CD14-positive monocyte (primary cell): ENCODE measurements around the gene CDCA7L. TPM values are rescaled to one million over a fixed set of nuclear protein-coding genes. Genes with fewer than 3 reads are reported as not detected.

Experiments used
- DNase-seq, 3 donors: peaks; one replicate each; pipeline ENCODE4 v3.0.0-alpha.2; 2011 to 2022
- H2AFZ ChIP-seq: 2 replicates; pipeline ENCODE4 v1.6.0; 2012; ENCODE audit warnings: mild to moderate bottlenecking, low read depth, low read length, inconsistent platforms; ENCODE audit not compliant: insufficient read depth, poor library complexity, severe bottlenecking
- H3K27ac ChIP-seq, 2 donors: 1 replicate in 1 of 2; 2 replicates in 1 of 2; pipeline ENCODE4 v1.5.1; 2012 to 2013; ENCODE audit warnings: low read length in 2 of 2, control low read depth in 1 of 2, inconsistent platforms in 1 of 2, low read depth in 1 of 2, mild to moderate bottlenecking in 1 of 2
- H3K27me3 ChIP-seq, 2 donors: one replicate each; pipeline versions ENCODE4 v1.6.0 to v1.6.1; 2011 to 2013; ENCODE audit warnings: low read length in 2 of 2; ENCODE audit not compliant: control insufficient read depth in 2 of 2, insufficient read depth in 2 of 2
- H3K36me3 ChIP-seq, 2 donors: replicated peaks in 1 of 2; 1 replicate in 1 of 2; 2 replicates in 1 of 2; pipeline versions ENCODE4 v1.5.1 to v1.6.1; 2012 to 2013; ENCODE audit warnings: low read length in 2 of 2, control low read depth in 1 of 2, inconsistent platforms in 1 of 2, mild to moderate bottlenecking in 1 of 2; ENCODE audit not compliant: insufficient read depth in 2 of 2, control insufficient read depth in 1 of 2
- H3K4me1 ChIP-seq, 2 donors: 1 replicate in 1 of 2; 2 replicates in 1 of 2; pipeline versions ENCODE4 v1.5.1 to v1.6.1; 2012 to 2013; ENCODE audit warnings: low read length in 2 of 2, control low read depth in 1 of 2, inconsistent platforms in 1 of 2, mild to moderate bottlenecking in 1 of 2, moderate library complexity in 1 of 2; ENCODE audit not compliant: insufficient read depth in 2 of 2, control insufficient read depth in 1 of 2
- H3K4me2 ChIP-seq: replicated peaks from 2 replicates; pipeline ENCODE3; 2012; ENCODE audit warnings: low read length, moderate library complexity, mild to moderate bottlenecking; ENCODE audit not compliant: poor library complexity, severe bottlenecking; ENCODE audit errors: extremely low read depth
- H3K4me3 ChIP-seq, 3 experiments: fragments of 200-600 bp in 1 of 3; sonication (generic) in 1 of 3; replicated peaks in 1 of 3; 1 replicate in 2 of 3; 2 replicates in 1 of 3; pipeline ENCODE4 v1.5.1; 2011 to 2013; ENCODE audit warnings: low read length in 3 of 3, mild to moderate bottlenecking in 3 of 3, control low read depth in 2 of 3, low read depth in 2 of 3, inconsistent platforms in 1 of 3, moderate library complexity in 1 of 3
- H3K79me2 ChIP-seq: 2 replicates; pipeline ENCODE4 v1.6.0; 2012; ENCODE audit warnings: mild to moderate bottlenecking, control low read depth, inconsistent platforms, low read length, moderate library complexity; ENCODE audit not compliant: insufficient read depth
- H3K9ac ChIP-seq: 2 replicates; pipeline ENCODE4 v1.6.0; 2017; ENCODE audit warnings: low read length, mild to moderate bottlenecking; ENCODE audit not compliant: insufficient read depth, poor library complexity, severe bottlenecking
- H3K9me3 ChIP-seq, 2 donors: replicated peaks in 1 of 2; 1 replicate in 1 of 2; 2 replicates in 1 of 2; pipeline versions ENCODE4 v1.5.1 to v1.6.1; 2012 to 2013; ENCODE audit warnings: low read length in 2 of 2, control low read depth in 1 of 2; ENCODE audit not compliant: control insufficient read depth in 1 of 2, insufficient read depth in 1 of 2
- H4K20me1 ChIP-seq: 2 replicates; pipeline ENCODE4 v1.6.0; 2012; ENCODE audit warnings: mild to moderate bottlenecking, low read length, control low read depth, moderate library complexity; ENCODE audit not compliant: insufficient read depth
- H3K27ac Mint-ChIP-seq, 7 donors: one replicate each; pipeline ENCODE4 v1.8.0; 2020; ENCODE audit warnings: mild to moderate bottlenecking in 7 of 7, mixed read lengths in 7 of 7, moderate library complexity in 6 of 7, inconsistent platforms in 2 of 7
- H3K27me3 Mint-ChIP-seq, 3 donors: one replicate each; pipeline ENCODE4 v1.8.0; 2021 to 2022; ENCODE audit warnings: low read depth in 3 of 3, mild to moderate bottlenecking in 3 of 3, mixed read lengths in 3 of 3, moderate library complexity in 3 of 3, inconsistent platforms in 1 of 3
- H3K36me3 Mint-ChIP-seq, 2 donors: one replicate each; pipeline ENCODE4 v1.8.0; 2020; ENCODE audit warnings: mixed read lengths in 2 of 2, inconsistent platforms in 1 of 2, mild to moderate bottlenecking in 1 of 2
- H3K4me1 Mint-ChIP-seq: one replicate; pipeline ENCODE4 v1.8.0; 2020; ENCODE audit warnings: mild to moderate bottlenecking, mixed read lengths
- H3K4me3 Mint-ChIP-seq, 2 donors: one replicate each; pipeline ENCODE4 v1.8.0; 2020; ENCODE audit warnings: mild to moderate bottlenecking in 2 of 2, mixed read lengths in 2 of 2, moderate library complexity in 1 of 2
- H3K9me3 Mint-ChIP-seq, 7 donors: one replicate each; pipeline ENCODE4 v1.8.0; 2020 to 2022; ENCODE audit warnings: mixed read lengths in 7 of 7, mild to moderate bottlenecking in 6 of 7, moderate library complexity in 6 of 7, inconsistent platforms in 2 of 7
- CTCF ChIP-seq: fragments of 200-600 bp; IDR thresholded peaks from one replicate; pipeline ENCODE4 v1.8.0; 2022; ENCODE audit warnings: antibody characterized with exemption, mild to moderate bottlenecking
- WGBS: methylation state at CpG from one replicate; pipeline ENCODE4 v1.1.5; 2013; ENCODE audit warnings: missing lambda C conversion rate; ENCODE audit not compliant: insufficient coverage; 5-methylcytosine and 5-hydroxymethylcytosine counted together
- intact Hi-C, 2 donors: fragments of 100-400 bp; cut with micrococcal nuclease; formaldehyde crosslinking; loops; one replicate each; pipeline versions ENCODE4 v1.15.0 to v1.15.1; 2023
- polyA plus RNA-seq, 3 donors: library from polyadenylated mRNA; depleted of rRNA in 1 of 3; unstranded in 2 of 3; stranded (reverse) in 1 of 3; fragments of 300-500 nt in 2 of 3; fragments of >200 nt in 1 of 3; fragmentation: Illumina TruSeq in 2 of 3; gene quantifications; 1 replicate in 2 of 3; 2 replicates in 1 of 3; pipeline ENCODE4 v1.2.3, GENCODE V29; 2012 to 2021

The CDCA7L gene
- polyA plus RNA-seq, 3 donors, result 2.5 to 4.3 (median 3.1) TPM

GRCh38 chr7:21941611-21942141 lies 4.0 kb downstream of the CDCA7L start:
- no peaks in the 10 kb centered on the region for H3K9me3 ChIP-seq
- peak overlapping the region; percentile 56 for H2AFZ ChIP-seq
- peak overlapping the region; percentile 28 for H3K4me2 ChIP-seq
- peaks cover 25 to 39% of the 10 kb centered on the region in 2 donors for H3K4me1 ChIP-seq
- Mint-ChIP-seq H3K9me3 (peaks cover 0 to 9% (median 0%) of the 10 kb centered on the region in 7 donors), H3K4me1 (peaks cover 36% of the 10 kb centered on the region), H3K27ac (peak overlapping the region in 2 of 7 donors; percentile 50 to 78), H3K36me3 (peaks cover 8 to 10% of the 10 kb centered on the region in 2 donors), H3K4me3 (no peak overlapping the region), H3K27me3 (peaks cover 0 to 4% (median 3%) of the 10 kb centered on the region in 3 donors)
- peaks cover 85% of the 10 kb centered on the region for H3K79me2 ChIP-seq
- no peak overlapping the region for H3K9ac ChIP-seq
- TF ChIP-seq CTCF, result no peak
- H3K4me3 ChIP-seq, result peak overlapping the region in 1 of 3 experiments; percentile 7
- no peaks in the 10 kb centered on the region for H3K36me3 ChIP-seq
- H3K27me3 ChIP-seq, result no peaks in the 10 kb centered on the region
- no CpG with 5 or more reads among the region's 3 CpGs for WGBS
- intact Hi-C loops, result no loop called here
- H4K20me1 ChIP-seq, result no peaks in the 10 kb centered on the region
- H3K27ac ChIP-seq, result peak overlapping the region in 1 of 2 donors; percentile 34
- peak in 2 of 3 donors; percentile 13 to 21 for DNase-seq

- no peaks in the 10 kb centered on the region for H3K36me3 ChIP-seq
- H3K4me1 ChIP-seq, result peaks cover 17 to 41% of the 10 kb centered on the region in 2 donors
- peaks cover 10 to 13% of the 10 kb centered on the region in 2 donors for H3K36me3 Mint-ChIP-seq
- no peak for DNase-seq
- H2AFZ ChIP-seq, result no peak overlapping the region
- no peak overlapping the region for H3K4me3 ChIP-seq
- intact Hi-C loops, result no loop called here
- no CpG with 5 or more reads among the region's 3 CpGs for WGBS
- H3K79me2 ChIP-seq, result peaks cover 97% of the 10 kb centered on the region
- H3K27ac Mint-ChIP-seq, result no peak overlapping the region
- no peak overlapping the region for H3K9ac ChIP-seq
- peaks cover 0 to 11% (median 0%) of the 10 kb centered on the region in 7 donors for H3K9me3 Mint-ChIP-seq
- no peak overlapping the region for H3K27ac ChIP-seq
- H3K27me3 ChIP-seq, result no peaks in the 10 kb centered on the region
- peaks cover 0 to 3% of the 10 kb centered on the region in 2 donors for H3K9me3 ChIP-seq
- no peak overlapping the region for H3K4me3 Mint-ChIP-seq
- H3K4me2 ChIP-seq, result no peak overlapping the region
- peaks cover 32% of the 10 kb centered on the region for H3K4me1 Mint-ChIP-seq
- peaks cover 0 to 3% (median 0%) of the 10 kb centered on the region in 3 donors for H3K27me3 Mint-ChIP-seq
- H4K20me1 ChIP-seq, result no peaks in the 10 kb centered on the region
- TF ChIP-seq CTCF, result no peak
These were observed 5.8 kb downstream of the CDCA7L start for GRCh38 chr7:21939858-21940372.
